Cardiac fibroblast (primary cell): ENCODE data around the gene GRK1.

Experiments
- DNase-seq, 2 donors: peaks; one replicate each; pipeline versions ENCODE4 v3.0.0 to v3.0.0-alpha.2; 2010; ENCODE audit warnings: low read depth in 2 of 2
- H3K4me3 ChIP-seq, 2 donors: replicated peaks in 1 of 2; 1 replicate in 1 of 2; 2 replicates in 1 of 2; pipeline ENCODE4 v1.5.1; 2011; ENCODE audit warnings: low read depth in 2 of 2, low read length in 2 of 2, mild to moderate bottlenecking in 2 of 2, moderate library complexity in 1 of 2
- TF ChIP-seq, protein P1 (sequence below): IDR thresholded peaks from one replicate; pipeline ENCODE4 v1.5.1; 2011; ENCODE audit warnings: low read depth, mild to moderate bottlenecking, low read length, inconsistent platforms

The GRK1 gene

DNA sequence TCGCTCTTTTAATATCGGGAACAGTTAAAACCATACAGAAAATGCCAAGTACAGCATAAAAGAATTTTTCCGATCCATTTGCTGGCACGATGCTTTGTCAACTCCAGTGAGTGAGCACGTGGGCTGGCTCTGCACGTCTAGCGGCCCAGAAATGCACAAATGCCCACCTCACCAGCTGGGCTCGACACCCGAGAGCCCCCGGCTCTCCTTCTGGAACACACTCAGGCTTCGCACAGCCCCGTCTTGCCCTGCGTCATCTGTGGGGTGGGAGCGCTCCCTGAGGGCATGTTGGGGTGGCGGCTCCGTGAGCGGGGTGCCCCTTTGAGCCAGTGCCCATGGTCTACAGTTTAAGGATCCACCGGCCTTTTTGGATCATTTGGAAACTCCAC is 33.5 kb upstream of the GRK1 start:
- TF ChIP-seq, protein P1, sequence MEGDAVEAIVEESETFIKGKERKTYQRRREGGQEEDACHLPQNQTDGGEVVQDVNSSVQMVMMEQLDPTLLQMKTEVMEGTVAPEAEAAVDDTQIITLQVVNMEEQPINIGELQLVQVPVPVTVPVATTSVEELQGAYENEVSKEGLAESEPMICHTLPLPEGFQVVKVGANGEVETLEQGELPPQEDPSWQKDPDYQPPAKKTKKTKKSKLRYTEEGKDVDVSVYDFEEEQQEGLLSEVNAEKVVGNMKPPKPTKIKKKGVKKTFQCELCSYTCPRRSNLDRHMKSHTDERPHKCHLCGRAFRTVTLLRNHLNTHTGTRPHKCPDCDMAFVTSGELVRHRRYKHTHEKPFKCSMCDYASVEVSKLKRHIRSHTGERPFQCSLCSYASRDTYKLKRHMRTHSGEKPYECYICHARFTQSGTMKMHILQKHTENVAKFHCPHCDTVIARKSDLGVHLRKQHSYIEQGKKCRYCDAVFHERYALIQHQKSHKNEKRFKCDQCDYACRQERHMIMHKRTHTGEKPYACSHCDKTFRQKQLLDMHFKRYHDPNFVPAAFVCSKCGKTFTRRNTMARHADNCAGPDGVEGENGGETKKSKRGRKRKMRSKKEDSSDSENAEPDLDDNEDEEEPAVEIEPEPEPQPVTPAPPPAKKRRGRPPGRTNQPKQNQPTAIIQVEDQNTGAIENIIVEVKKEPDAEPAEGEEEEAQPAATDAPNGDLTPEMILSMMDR, result no peak
- H3K4me3 ChIP-seq, result no peak overlapping the region
- DNase-seq, result no peak

DNA sequence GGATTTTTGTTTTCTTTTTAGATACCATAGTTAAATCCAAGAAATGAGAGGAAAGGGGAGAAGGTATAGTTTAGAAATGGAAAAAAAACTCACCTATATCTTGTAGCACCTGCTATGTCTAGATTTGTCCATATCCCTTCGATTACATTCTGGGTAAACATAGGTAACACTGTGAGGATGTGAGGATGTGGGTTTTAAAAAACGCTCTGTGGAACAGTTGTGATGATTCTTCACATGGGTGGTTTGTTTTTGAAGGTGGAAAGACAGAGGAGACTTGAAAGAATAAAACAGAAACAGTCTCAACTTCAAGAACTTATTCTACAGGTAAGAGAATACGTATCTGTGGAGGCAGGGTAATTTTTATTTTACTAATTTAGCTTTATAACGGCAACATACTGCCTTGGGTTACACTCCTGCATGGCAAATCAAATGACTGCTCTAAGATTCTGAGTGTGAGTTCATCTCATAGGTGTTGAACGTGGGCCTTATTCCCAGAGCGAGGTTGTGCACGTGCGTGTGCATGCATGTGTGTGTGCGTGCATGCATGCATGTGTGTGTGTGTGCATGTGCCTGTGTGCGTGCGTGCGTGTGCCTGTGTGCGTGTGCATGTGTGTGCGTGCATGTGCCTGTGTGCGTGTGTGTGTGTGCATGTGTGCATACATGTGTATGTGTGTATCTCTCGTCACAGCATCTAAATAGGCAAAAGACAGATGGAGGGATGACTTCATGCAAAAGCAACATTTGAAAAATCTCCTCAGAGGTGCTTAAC is 32.6 kb upstream of the GRK1 start:
- H3K4me3 ChIP-seq, result no peak overlapping the region
- DNase-seq, result no peak
- TF ChIP-seq, protein P1, result no peak

DNA sequence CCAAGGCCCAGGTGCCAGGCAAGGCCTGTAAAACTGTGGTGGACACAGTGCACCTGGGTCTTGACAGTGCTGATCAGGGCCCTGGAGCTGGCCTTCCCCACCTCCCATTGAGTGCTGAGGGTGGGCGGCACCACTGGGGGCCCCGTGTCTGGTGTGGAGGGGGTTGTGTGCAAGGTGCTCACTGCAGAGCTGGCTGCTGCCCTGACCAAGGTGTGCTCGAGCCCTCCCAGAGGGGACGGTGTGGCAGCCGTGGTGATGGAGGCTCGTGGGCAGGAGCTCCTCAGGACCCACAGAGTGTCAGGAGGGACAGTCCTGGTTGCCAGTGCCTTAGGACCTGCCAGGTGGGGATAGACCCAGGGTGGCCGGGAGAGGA is 32.0 kb upstream of the GRK1 start:
- no peak overlapping the region for H3K4me3 ChIP-seq
- TF ChIP-seq, protein P1, result no peak
- no peak for DNase-seq

DNA sequence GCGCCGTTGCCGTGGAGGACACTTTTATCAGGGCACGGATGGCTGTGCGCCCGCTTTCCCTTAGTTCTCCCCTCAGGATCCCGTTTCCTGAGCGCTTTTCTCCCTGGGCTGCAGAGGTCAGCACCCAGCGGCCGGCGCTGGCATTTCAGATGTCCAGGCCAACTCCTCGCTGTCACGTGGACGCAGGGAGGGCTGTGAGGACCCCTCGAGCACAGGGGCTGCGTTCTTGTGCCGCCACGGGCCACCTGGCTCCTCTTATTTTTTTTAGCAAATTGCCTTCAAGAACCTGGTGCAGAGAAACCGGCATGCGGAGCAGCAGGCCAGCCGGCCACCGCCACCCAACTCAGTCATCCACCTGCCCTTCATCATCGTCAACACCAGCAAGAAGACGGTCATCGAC is 31.3 kb upstream of the GRK1 start:
- no peak for DNase-seq
- TF ChIP-seq, protein P1, result no peak
- no peak overlapping the region for H3K4me3 ChIP-seq

DNA sequence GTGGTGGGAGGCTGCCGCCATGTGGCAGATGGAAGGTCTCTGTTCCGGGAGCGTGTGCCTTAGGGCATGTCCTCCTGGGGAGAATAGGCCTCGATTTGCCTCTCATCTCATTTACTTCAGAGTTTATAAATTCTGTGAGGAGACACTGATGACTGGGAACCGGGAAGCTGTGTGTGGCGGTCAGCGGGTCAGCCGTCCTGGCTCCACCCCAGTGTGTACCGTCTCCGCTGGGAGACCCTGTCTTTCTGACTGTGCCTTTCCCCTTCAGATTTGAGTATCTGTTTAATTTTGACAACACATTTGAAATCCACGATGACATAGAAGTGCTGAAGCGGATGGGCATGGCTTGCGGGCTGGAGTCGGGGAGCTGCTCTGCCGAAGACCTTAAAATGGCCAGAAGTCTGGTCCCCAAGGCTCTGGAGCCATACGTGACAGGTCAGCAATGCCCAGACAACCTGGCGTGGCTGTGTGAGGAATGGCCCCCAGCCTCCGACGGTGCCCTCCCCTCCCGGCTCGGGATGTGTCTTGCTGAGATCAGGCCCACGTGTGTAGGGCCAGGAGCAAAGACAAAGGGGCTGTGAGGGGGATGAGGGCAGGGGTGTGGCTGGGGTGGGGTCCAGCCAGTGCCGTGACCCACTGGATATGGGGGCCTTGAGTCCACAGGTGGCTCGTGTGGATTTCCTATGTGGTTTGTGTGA is 30.6 kb upstream of the GRK1 start:
- H3K4me3 ChIP-seq, result no peak overlapping the region
- DNase-seq, result no peak
- TF ChIP-seq, protein P1, result no peak

DNA sequence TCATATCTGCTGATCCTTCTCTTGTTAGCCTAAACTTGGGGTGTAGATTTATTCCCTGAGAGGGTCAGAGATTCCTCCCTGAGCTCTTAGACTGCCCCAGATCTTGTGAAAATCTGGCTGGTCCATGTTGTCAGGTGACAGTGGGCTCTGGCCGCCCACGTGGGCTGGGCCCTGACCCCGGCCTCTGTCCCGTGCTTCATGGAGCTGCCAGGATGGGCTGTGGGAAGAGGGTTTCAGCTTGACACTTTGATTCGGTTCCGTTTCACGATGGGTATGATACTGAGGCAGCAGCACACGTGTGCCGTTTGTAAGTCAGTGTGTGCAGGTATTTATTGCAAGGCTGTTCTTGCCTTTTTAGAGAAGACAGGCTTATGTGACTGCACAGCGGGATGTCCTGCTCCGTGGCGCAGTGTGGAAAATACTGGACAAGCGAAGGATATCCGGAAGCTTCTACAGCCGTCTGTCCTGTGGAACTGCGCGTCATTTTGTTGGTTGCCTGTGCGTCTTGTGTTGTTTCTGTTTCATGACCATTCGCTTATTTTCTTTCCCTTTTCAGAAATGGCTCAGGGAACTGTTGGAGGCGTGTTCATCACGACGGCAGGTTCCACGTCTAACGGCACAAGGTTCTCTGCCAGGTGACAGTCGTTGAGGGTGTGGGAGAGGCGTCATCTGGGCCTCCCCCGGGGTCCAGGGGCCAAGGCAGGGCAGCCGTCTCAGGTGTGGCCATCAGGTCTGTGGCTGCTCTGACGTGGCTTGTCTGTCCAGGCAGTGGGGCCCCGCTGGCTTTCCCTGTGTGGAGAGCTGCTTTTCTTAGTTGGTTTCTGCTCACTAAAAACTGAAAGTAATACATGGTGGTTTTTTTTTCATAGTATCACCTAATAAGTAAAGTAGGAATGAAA is 29.5 kb upstream of the GRK1 start:
- TF ChIP-seq, protein P1, result no peak
- no peak for DNase-seq
- H3K4me3 ChIP-seq, result no peak overlapping the region
